ENCODE results near the gene ARID4B.

ARID4B gene

DNA sequence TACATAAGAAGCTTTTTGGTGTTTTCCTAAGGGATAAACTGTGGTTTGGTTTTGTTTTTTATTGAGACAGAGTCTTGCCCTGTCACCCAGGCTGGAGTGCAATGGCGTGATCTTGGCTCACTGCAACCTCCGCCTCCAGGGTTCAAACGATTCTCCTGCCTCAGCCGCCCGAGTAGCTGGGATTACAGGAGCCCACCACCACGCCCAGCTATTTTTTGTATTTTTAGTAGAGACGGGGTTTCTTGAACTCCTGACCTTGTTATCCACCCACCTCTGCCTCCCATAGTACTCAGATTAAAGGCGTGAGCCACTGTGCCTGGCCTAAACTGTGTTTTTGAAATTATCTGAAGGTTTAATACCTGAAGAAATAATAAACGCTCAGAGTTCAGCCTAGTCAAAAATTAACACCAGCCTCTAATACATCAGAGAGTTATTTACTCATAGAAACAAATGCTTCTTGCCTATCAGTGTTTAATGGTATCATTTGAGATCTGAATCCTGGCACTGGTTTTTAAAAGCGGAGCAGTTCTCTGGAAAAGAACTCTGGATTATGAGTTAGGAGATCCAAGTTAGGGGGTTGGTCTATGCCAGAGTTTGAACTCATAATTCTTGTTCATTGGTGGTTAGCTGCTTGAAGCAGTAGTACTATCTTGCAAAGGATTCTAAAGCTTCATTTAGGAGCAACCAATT lies 28.7 kb downstream of the ARID4B start:
- Histone ChIP-seq H3K9ac (no peak overlapping the region), H3K27me3 (no peaks in the 10 kb centered on the region), H3K36me3 (peaks cover 48% of the 10 kb centered on the region), H3K9me3 (peaks cover 37% of the 10 kb centered on the region), H3K27ac (no peak overlapping the region), H3K4me3 (no peak overlapping the region), H3K4me2 (no peak overlapping the region), H3K4me1 (peaks cover 12% of the 10 kb centered on the region), H4K20me1 (peaks cover 93% of the 10 kb centered on the region)
- no peak for TF ChIP-seq Cebpa-rat (IDR thresholded peaks at IDR 0.05)

DNA sequence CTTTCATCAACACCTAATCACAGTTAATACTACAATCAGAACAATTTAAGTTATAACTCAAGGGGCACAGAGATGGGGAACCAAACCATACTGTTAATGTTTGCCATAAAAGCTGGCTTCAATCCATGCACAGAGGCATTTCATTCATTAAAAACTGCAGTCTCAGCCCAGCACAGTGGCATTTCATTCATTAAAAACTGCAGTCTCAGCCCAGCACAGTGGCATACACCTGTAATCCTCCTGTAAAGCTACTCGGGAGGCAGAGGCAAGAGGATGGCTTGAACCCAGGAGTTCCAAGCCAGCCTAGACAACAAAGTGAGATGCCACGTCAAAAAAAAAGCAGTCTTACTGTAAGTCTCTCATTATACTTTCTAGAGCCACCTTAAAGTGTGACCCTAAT lies 29.2 kb downstream of the ARID4B start:
- Histone ChIP-seq H3K27me3 (no peaks in the 10 kb centered on the region), H3K27ac (no peak overlapping the region), H3K9me3 (peaks cover 37% of the 10 kb centered on the region), H3K4me3 (no peak overlapping the region), H3K4me2 (no peak overlapping the region), H3K4me1 (peaks cover 12% of the 10 kb centered on the region), H3K36me3 (peaks cover 44% of the 10 kb centered on the region), H3K9ac (no peak overlapping the region), H4K20me1 (peaks cover 93% of the 10 kb centered on the region)
- no peak for TF ChIP-seq Cebpa-rat (IDR thresholded peaks at IDR 0.05)

DNA sequence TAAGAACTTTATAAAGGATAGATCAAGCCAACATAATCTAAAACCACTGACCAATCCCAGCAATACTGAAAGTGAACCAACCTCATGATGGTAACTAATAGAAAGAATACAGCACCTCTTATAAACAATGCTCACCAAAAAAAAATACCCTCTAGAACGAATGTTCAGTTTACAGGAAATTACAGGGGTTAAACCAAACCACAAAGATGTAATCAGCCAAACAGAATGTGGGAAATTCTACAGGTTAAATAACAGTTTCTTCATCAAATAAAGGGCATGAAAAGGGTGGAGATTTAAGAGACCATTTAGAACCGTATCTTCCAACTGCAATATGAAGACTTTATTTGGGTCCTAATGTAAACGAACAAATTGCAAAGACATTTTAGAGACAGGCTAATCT lies 30.4 kb downstream of the ARID4B start:
- no peak overlapping the region for H3K9ac ChIP-seq

DNA sequence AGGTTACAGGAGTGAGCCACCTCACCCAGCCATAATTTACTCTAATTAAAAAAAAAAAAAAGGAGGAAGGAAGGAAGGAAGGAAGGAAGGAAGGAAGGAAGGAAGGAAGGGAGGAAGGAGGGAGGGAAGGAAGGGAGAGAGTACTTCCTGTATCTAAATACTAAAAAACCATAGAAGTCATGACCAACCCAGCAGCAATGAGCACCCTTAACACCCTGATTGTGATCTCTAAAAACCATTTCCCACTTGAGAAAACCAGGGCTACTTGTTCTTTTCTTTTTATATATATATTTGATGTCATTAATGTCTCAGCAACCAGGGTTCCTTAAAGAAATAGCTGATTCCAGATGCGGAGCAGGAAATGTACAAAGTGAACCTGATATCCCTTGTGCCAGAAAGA lies 31.2 kb downstream of the ARID4B start:
- Histone ChIP-seq H4K20me1 (peaks cover 95% of the 10 kb centered on the region), H3K4me3 (no peak overlapping the region), H3K4me1 (peaks cover 12% of the 10 kb centered on the region), H3K27me3 (no peaks in the 10 kb centered on the region), H3K9ac (no peak overlapping the region), H3K4me2 (no peak overlapping the region), H3K36me3 (peaks cover 30% of the 10 kb centered on the region), H3K9me3 (peaks cover 37% of the 10 kb centered on the region), H3K27ac (no peak overlapping the region)
- no peak for TF ChIP-seq Cebpa-rat (IDR thresholded peaks at IDR 0.05)

More for the DNA sequence above, 30.4 kb downstream of the ARID4B start:
- no peak overlapping the region for H3K4me3 ChIP-seq
- peaks cover 93% of the 10 kb centered on the region for H4K20me1 ChIP-seq
- peaks cover 12% of the 10 kb centered on the region for H3K4me1 ChIP-seq
- no peak for TF ChIP-seq Cebpa-rat (IDR thresholded peaks at IDR 0.05)
- H3K27ac ChIP-seq, result no peak overlapping the region
- no peak overlapping the region for H3K4me2 ChIP-seq
- H3K27me3 ChIP-seq, result no peaks in the 10 kb centered on the region
- H3K36me3 ChIP-seq, result peaks cover 32% of the 10 kb centered on the region
- peaks cover 37% of the 10 kb centered on the region for H3K9me3 ChIP-seq

DNA sequence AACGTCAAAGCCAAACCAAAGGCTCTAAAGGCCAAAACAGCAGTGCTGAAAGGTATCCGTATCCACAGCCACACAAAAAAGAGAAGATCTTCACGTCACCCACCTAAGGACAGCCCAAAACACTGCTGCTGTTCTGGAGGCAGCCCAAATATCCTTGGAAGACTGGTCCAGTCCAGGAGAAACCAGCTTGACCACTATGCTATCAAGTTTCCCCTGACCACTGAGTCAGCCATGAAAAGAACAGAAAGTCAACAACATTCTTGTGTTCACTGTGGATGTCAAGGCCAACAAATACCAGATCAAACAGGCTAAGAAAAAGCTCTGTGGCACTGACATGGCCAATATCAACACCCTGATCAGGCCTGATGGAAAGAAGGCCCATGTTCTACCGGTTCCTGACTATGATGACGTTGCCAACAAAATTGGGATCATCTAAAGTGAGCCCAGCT lies 32.1 kb downstream of the ARID4B start:
- no peak for TF ChIP-seq Cebpa-rat (IDR thresholded peaks at IDR 0.05)
- no peak overlapping the region for H3K27ac ChIP-seq
- H3K27me3 ChIP-seq, result no peaks in the 10 kb centered on the region
- peaks cover 12% of the 10 kb centered on the region for H3K4me1 ChIP-seq
- H3K9me3 ChIP-seq, result peaks cover 37% of the 10 kb centered on the region
- H3K4me2 ChIP-seq, result no peak overlapping the region
- H4K20me1 ChIP-seq, result peaks cover 95% of the 10 kb centered on the region
- no peak overlapping the region for H3K9ac ChIP-seq
- no peak overlapping the region for H3K4me3 ChIP-seq
- H3K36me3 ChIP-seq, result peaks cover 25% of the 10 kb centered on the region

DNA sequence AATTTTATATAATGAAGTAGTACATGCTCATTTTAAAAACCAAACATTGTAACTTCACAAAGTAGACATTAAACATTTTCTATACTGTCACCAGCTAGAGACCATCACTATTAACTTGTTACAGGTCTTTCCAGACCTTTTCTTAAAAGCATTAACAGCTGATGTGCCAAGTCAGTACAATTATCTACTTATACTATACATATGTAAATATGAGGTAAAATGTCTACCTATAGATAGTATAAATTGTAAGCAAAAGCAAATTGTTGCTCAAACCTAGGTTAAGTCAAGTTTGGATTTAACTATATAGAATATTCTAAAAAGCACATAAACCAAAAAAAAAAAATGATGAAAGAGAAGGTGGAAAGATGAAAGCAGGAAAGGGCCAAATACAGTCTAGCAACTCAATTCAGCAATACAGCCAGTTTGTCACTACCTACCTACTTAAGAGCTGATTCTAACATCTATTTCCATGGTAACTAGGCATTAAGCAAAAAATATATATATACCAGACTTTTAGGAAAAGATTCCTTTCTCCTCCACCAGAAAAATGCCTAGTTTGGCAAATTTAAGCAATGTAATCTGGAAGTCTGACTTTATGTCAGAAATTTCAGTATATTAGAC lies 34.5 kb downstream of the ARID4B start:
- H3K4me1 ChIP-seq, result peaks cover 12% of the 10 kb centered on the region
- peaks cover 96% of the 10 kb centered on the region for H4K20me1 ChIP-seq
- no peaks in the 10 kb centered on the region for H3K27me3 ChIP-seq
- H3K9ac ChIP-seq, result no peak overlapping the region
- H3K4me2 ChIP-seq, result no peak overlapping the region
- H3K4me3 ChIP-seq, result no peak overlapping the region
- H3K36me3 ChIP-seq, result peaks cover 27% of the 10 kb centered on the region
- no peak for TF ChIP-seq Cebpa-rat (IDR thresholded peaks at IDR 0.05)
- no peak overlapping the region for H3K27ac ChIP-seq
- peaks cover 23% of the 10 kb centered on the region for H3K9me3 ChIP-seq

DNA sequence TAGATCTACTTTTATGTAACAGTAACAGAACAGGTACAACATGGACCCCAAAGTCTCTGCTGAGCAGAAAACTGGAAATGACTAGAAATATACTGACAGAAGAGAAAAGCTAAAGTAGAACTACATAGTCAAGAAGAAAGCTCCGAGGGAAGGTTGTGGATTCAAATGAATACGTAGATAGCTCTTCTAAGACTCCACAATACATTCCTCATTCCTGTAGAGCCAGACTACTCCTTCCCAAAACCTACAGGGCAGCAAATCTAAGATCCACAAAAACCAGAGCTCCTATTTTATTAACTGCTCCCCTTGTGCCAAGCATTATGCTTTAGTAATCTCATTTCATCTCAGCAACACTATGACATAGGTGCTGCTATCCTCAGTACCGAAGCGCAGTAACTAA lies 35.2 kb downstream of the ARID4B start:
- no peak for TF ChIP-seq Cebpa-rat (IDR thresholded peaks at IDR 0.05)
- Histone ChIP-seq H4K20me1 (peaks cover 98% of the 10 kb centered on the region), H3K4me2 (no peak overlapping the region), H3K27me3 (no peaks in the 10 kb centered on the region), H3K9ac (no peak overlapping the region), H3K36me3 (peaks cover 28% of the 10 kb centered on the region), H3K4me1 (peaks cover 9% of the 10 kb centered on the region), H3K4me3 (no peak overlapping the region), H3K27ac (no peak overlapping the region), H3K9me3 (peaks cover 20% of the 10 kb centered on the region)

DNA sequence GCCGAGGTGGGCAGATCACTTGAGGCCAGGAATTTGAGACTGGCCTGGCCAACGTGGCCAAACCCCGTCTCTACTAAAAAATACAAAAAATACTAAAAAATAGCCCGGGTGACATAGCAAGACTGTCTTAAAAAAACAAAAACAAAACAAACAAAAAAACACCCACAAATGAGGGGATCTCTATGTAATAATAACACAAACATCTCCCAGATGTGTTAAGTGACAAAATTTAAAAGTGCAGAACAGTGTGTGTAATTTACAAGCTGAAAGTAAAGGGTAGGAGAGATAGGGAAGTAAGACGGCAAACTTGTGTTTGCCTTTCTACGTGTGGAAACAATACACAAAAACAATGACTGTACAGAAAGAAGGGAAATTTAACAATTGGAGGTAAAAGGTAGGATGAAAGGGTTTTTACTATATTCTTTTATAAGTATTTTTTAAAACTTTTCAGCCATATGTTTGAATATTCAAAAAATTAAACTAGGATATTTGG lies 36.3 kb downstream of the ARID4B start:
- no peak overlapping the region for H3K9ac ChIP-seq
- peaks cover 6% of the 10 kb centered on the region; the same call in 1 of the 2 replicates for H3K4me1 ChIP-seq
- H3K27ac ChIP-seq, result no peak overlapping the region
- H3K9me3 ChIP-seq, result peaks cover 13% of the 10 kb centered on the region
- H3K4me2 ChIP-seq, result no peak overlapping the region
- no peak for TF ChIP-seq Cebpa-rat (IDR thresholded peaks at IDR 0.05)
- H3K27me3 ChIP-seq, result no peaks in the 10 kb centered on the region
- H4K20me1 ChIP-seq, result peaks cover 99% of the 10 kb centered on the region
- H3K4me3 ChIP-seq, result no peak overlapping the region
- H3K36me3 ChIP-seq, result peaks cover 31% of the 10 kb centered on the region

DNA sequence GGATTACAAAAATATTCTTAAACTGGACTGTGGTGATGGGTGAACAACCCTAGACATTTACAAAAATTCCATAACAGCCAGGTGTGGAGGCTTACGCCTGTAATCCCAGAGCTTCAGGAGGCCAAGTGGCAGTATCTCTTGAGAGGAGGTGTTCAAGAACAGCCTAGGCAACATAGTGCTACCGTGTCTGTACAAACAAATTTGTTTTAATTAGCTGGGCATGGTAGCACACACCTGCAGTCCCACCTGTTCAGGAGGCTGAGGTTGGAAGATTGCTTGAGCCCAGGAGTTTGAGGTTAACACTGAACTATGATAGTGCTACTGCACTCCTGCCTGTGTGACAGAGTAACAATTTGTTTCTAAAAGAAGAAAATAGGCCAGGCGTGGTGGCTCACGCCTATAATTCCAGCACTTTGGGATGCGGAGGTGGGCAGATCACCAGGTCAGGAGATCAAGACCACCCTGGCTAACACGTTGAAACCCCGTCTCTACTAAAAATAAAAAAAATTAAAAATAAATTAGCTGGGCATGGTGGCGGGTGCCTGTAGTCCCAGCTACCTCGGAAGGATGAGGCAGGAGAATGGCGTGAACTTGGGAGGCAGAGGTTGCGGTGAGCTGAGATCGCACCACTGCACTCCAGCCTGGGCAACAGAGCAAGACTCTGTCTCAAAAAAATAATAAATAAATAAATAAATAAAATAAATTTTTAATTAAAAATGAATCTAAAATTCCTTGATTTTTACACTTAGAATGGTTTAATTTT lies 37.1 kb downstream of the ARID4B start:
- Histone ChIP-seq H3K9ac (no peak overlapping the region), H3K4me2 (no peak overlapping the region), H3K27me3 (no peaks in the 10 kb centered on the region), H3K36me3 (peaks cover 29% of the 10 kb centered on the region), H3K4me3 (no peak overlapping the region), H4K20me1 (peaks cover 100% of the 10 kb centered on the region), H3K9me3 (peaks cover 9% of the 10 kb centered on the region), H3K27ac (no peak overlapping the region), H3K4me1 (peaks cover 6% of the 10 kb centered on the region; the same call in 1 of the 2 replicates)
- no peak for TF ChIP-seq Cebpa-rat (IDR thresholded peaks at IDR 0.05)

Measured in BLaER1 (cell line).